HUES6 (cell line): ENCODE measurements around the gene UNC79.

Experiments used
- H3K27ac ChIP-seq: 2 replicates; pipeline ENCODE4 v1.7.0; 2013; ENCODE audit warnings: low read depth, mild to moderate bottlenecking, low read length, inconsistent platforms
- H3K27me3 ChIP-seq: 2 replicates; pipeline ENCODE4 v1.6.1; 2013; ENCODE audit warnings: low read length; ENCODE audit not compliant: control insufficient read depth, insufficient read depth
- H3K36me3 ChIP-seq: 2 replicates; pipeline ENCODE4 v1.6.1; 2013; ENCODE audit warnings: low read length; ENCODE audit not compliant: control insufficient read depth, insufficient read depth
- H3K4me1 ChIP-seq: 2 replicates; pipeline ENCODE4 v1.6.1; 2013; ENCODE audit warnings: low read length; ENCODE audit not compliant: control insufficient read depth, insufficient read depth
- H3K4me3 ChIP-seq: 2 replicates; pipeline ENCODE4 v1.5.1; 2013; ENCODE audit warnings: low read depth, low read length
- H3K9ac ChIP-seq: one replicate; pipeline ENCODE4 v1.6.1; 2013; ENCODE audit warnings: mild to moderate bottlenecking, low read length
- H3K9me3 ChIP-seq: 2 replicates; pipeline ENCODE4 v1.6.1; 2013; ENCODE audit warnings: low read depth, low read length; ENCODE audit not compliant: control insufficient read depth, insufficient read depth

The UNC79 gene

GRCh38 chr14:93606091-93606490, 175.4 kb downstream of the UNC79 start:
- Histone ChIP-seq H3K27ac (no peak overlapping the region), H3K36me3 (no peaks in the 10 kb centered on the region), H3K4me3 (no peak overlapping the region), H3K9ac (no peak overlapping the region), H3K4me1 (no peaks in the 10 kb centered on the region), H3K9me3 (0 out of 2 replicates have a peak, but pooled peaks cover 2% of the 10 kb centered on the region), H3K27me3 (no peaks in the 10 kb centered on the region)

GRCh38 chr14:93619176-93619793, 188.5 kb downstream of the UNC79 start:
- Histone ChIP-seq H3K27ac (no peak overlapping the region), H3K9ac (no peak overlapping the region), H3K36me3 (no peaks in the 10 kb centered on the region), H3K9me3 (no peaks in the 10 kb centered on the region), H3K27me3 (no peaks in the 10 kb centered on the region), H3K4me1 (no peaks in the 10 kb centered on the region), H3K4me3 (no peak overlapping the region)

GRCh38 chr14:93628048-93628447, 197.3 kb downstream of the UNC79 start:
- H3K27ac ChIP-seq: no peak overlapping the region
- no peaks in the 10 kb centered on the region for H3K4me1 ChIP-seq
- H3K36me3 ChIP-seq: no peaks in the 10 kb centered on the region
- H3K9me3 ChIP-seq: no peaks in the 10 kb centered on the region
- no peak overlapping the region for H3K4me3 ChIP-seq
- H3K9ac ChIP-seq: no peak overlapping the region
- no peaks in the 10 kb centered on the region for H3K27me3 ChIP-seq

- H3K4me3 ChIP-seq: no peak overlapping the region
- H3K36me3 ChIP-seq: no peaks in the 10 kb centered on the region
- no peak overlapping the region for H3K9ac ChIP-seq
- H3K27ac ChIP-seq: no peak overlapping the region
- H3K4me1 ChIP-seq: no peaks in the 10 kb centered on the region
- H3K27me3 ChIP-seq: no peaks in the 10 kb centered on the region
- no peaks in the 10 kb centered on the region for H3K9me3 ChIP-seq
Measured at GRCh38 chr14:93629643-93630042, 198.9 kb downstream of the UNC79 start.

- Histone ChIP-seq H3K9ac (no peak overlapping the region), H3K4me3 (no peak overlapping the region), H3K36me3 (no peaks in the 10 kb centered on the region), H3K9me3 (0 out of 2 replicates have a peak, but pooled peaks cover 3% of the 10 kb centered on the region), H3K27me3 (no peaks in the 10 kb centered on the region), H3K4me1 (no peaks in the 10 kb centered on the region), H3K27ac (no peak overlapping the region)
Measured at GRCh38 chr14:93638790-93639189, 208.1 kb downstream of the UNC79 start.

- Histone ChIP-seq H3K27ac (no peak overlapping the region), H3K27me3 (no peaks in the 10 kb centered on the region), H3K9ac (no peak overlapping the region), H3K36me3 (no peaks in the 10 kb centered on the region), H3K9me3 (0 out of 2 replicates have a peak, but pooled peaks cover 3% of the 10 kb centered on the region), H3K4me1 (no peaks in the 10 kb centered on the region), H3K4me3 (no peak overlapping the region)
Measured at GRCh38 chr14:93643127-93643526, 212.4 kb downstream of the UNC79 start.

GRCh38 chr14:93643676-93644075, 212.9 kb downstream of the UNC79 start:
- no peaks in the 10 kb centered on the region for H3K4me1 ChIP-seq
- H3K27me3 ChIP-seq: no peaks in the 10 kb centered on the region
- no peak overlapping the region for H3K27ac ChIP-seq
- no peaks in the 10 kb centered on the region for H3K36me3 ChIP-seq
- 0 out of 2 replicates have a peak, but pooled peaks cover 3% of the 10 kb centered on the region for H3K9me3 ChIP-seq
- H3K4me3 ChIP-seq: no peak overlapping the region
- H3K9ac ChIP-seq: no peak overlapping the region

GRCh38 chr14:93645200-93645599, 214.5 kb downstream of the UNC79 start:
- H3K36me3 ChIP-seq: no peaks in the 10 kb centered on the region
- H3K4me3 ChIP-seq: no peak overlapping the region
- no peaks in the 10 kb centered on the region for H3K27me3 ChIP-seq
- no peaks in the 10 kb centered on the region for H3K4me1 ChIP-seq
- H3K9ac ChIP-seq: no peak overlapping the region
- H3K27ac ChIP-seq: no peak overlapping the region
- H3K9me3 ChIP-seq: 0 out of 2 replicates have a peak, but pooled peaks cover 3% of the 10 kb centered on the region

- H3K9me3 ChIP-seq: no peaks in the 10 kb centered on the region
- H3K9ac ChIP-seq: no peak overlapping the region
- H3K27ac ChIP-seq: no peak overlapping the region
- no peaks in the 10 kb centered on the region for H3K27me3 ChIP-seq
- H3K4me3 ChIP-seq: no peak overlapping the region
- no peaks in the 10 kb centered on the region for H3K4me1 ChIP-seq
- no peaks in the 10 kb centered on the region for H3K36me3 ChIP-seq
Measured at GRCh38 chr14:93648440-93649168, 217.9 kb downstream of the UNC79 start.

GRCh38 chr14:93654599-93654998, 223.9 kb downstream of the UNC79 start:
- H3K9me3 ChIP-seq: no peaks in the 10 kb centered on the region
- no peaks in the 10 kb centered on the region for H3K27me3 ChIP-seq
- H3K9ac ChIP-seq: no peak overlapping the region
- H3K4me3 ChIP-seq: no peak overlapping the region
- H3K36me3 ChIP-seq: no peaks in the 10 kb centered on the region
- peaks cover 6% of the 10 kb centered on the region; the same call in 1 of the 2 replicates for H3K4me1 ChIP-seq
- no peak overlapping the region for H3K27ac ChIP-seq

- H3K4me1 ChIP-seq: peaks cover 6% of the 10 kb centered on the region; the same call in 1 of the 2 replicates
- H3K36me3 ChIP-seq: no peaks in the 10 kb centered on the region
- H3K27ac ChIP-seq: no peak overlapping the region
- H3K9ac ChIP-seq: no peak overlapping the region
- H3K4me3 ChIP-seq: no peak overlapping the region
- H3K9me3 ChIP-seq: no peaks in the 10 kb centered on the region
- H3K27me3 ChIP-seq: no peaks in the 10 kb centered on the region
Measured at GRCh38 chr14:93655078-93655750, 224.5 kb downstream of the UNC79 start.
